Ovary (tissue), 9 donors: ENCODE results near the gene CDH22. TPM values are rescaled to one million over a fixed set of nuclear protein-coding genes. Genes with fewer than 3 reads are reported as not detected.

Experiments used
- DNase-seq, 5 donors: peaks; one replicate each; pipeline ENCODE4 v3.0.0-alpha.2; 2019 to 2020
- H3K27ac ChIP-seq, 2 donors: fragments of 200-600 bp; one replicate each; pipeline versions ENCODE4 v1.5.1 to v1.8.0; 2019 to 2022
- H3K27me3 ChIP-seq: fragments of 200-600 bp; one replicate; pipeline ENCODE4 v1.8.0; 2022
- H3K36me3 ChIP-seq: fragments of 200-600 bp; sonication (generic); one replicate; pipeline ENCODE4 v1.5.1; 2019
- H3K4me1 ChIP-seq: one replicate; pipeline ENCODE4 v1.8.1; 2013; ENCODE audit warnings: mild to moderate bottlenecking, moderate library complexity; ENCODE audit not compliant: insufficient read depth
- H3K4me3 ChIP-seq: fragments of 200-600 bp; sonication (generic); one replicate; pipeline ENCODE4 v1.5.1; 2017
- H3K9me3 ChIP-seq, 2 donors: fragments of 200-600 bp in 1 of 2; sonication (generic) in 1 of 2; one replicate each; pipeline versions ENCODE4 v1.5.1 to v1.8.1; 2013 to 2019; ENCODE audit warnings: mild to moderate bottlenecking in 1 of 2, moderate library complexity in 1 of 2
- CTCF ChIP-seq, 3 donors: fragments of 450-650 bp in 2 of 3; fragments of 200-600 bp in 1 of 3; IDR thresholded peaks; one replicate each; pipeline versions ENCODE4 v1.5.1 to v1.8.0; 2016 to 2022; ENCODE audit warnings: antibody characterized with exemption in 3 of 3, mild to moderate bottlenecking in 1 of 3
- EP300 ChIP-seq: sonication (generic); formaldehyde crosslinking; IDR thresholded peaks from one replicate; pipeline ENCODE4 v1.6.1; 2017; ENCODE audit warnings: antibody characterized with exemption
- POLR2A ChIP-seq: fragments of 450-650 bp; IDR thresholded peaks from one replicate; pipeline ENCODE4 v1.6.1; 2017; ENCODE audit warnings: antibody characterized with exemption, mild to moderate bottlenecking, moderate library complexity
- WGBS, 3 donors: extraction: QIAGEN DNeasy Blood & Tissue Kit in 1 of 3; methylation state at CpG; one replicate each; pipeline versions ENCODE4 v1.1.5 to v1.1.7; 2013 to 2017; 5-methylcytosine and 5-hydroxymethylcytosine counted together
- intact Hi-C, 4 donors: fragments of 100-400 bp; cut with DNase I; formaldehyde crosslinking; loops; one replicate each; pipeline versions ENCODE4 v1.11.0 to v1.15.1; 2022 to 2023
- polyA plus RNA-seq, 2 donors: library from polyadenylated mRNA; stranded (reverse); fragments of 200-250 nt in 1 of 2; fragments of 350-450 nt in 1 of 2; fragmentation: Illumina TruSeq in 1 of 2; extraction: RNeasy Lipid Tissue Mini Kit (QIAGEN cat#74804) in 1 of 2; gene quantifications; one replicate each; pipeline ENCODE4 v1.2.3, GENCODE V29; 2013 to 2014
- total RNA-seq, 7 donors: library from RNA; depleted of rRNA in 2 of 7; stranded (reverse); fragments of >200 nt in 2 of 7; fragmentation: NEBNext Ultra II Directional in 3 of 7; extraction: Animal tissue kit (Norgen Biotek cat#: 25700) in 3 of 7; gene quantifications; one replicate each; pipeline versions ENCODE4 v1.1.0 to v1.2.4, GENCODE V29; 2016 to 2023
- donor health status: DM: no; HTN: no; CAD: no; lungs with moderate emphysema.
- donor health status: DM: no; HTN: no; CAD: no.
- donor health status: Bipolar disorder and iron deficiency.
- donor health status: DM: yes; HTN: yes; CAD: no.
- donor health status: DM: no; HTN: no; CAD: no.
- donor health status: DM: yes; HTN: yes; CAD: no.

Gene CDH22
- total and polyA plus RNA-seq, 9 donors = 0.10 to 1.5 (median 0.36) TPM

- Histone ChIP-seq H3K9me3 (no peaks in the 10 kb centered on the region), H3K27ac (no peak overlapping the region), H3K4me1 (peaks cover 5% of the 10 kb centered on the region), H3K36me3 (no peaks in the 10 kb centered on the region), H3K4me3 (no peak overlapping the region), H3K27me3 (no peaks in the 10 kb centered on the region)
- no peak for DNase-seq
- 39 to 53% (median 39%) methylated on average over 4 of the region's 4 CpGs for WGBS, 3 donors
- intact Hi-C loops = loop anchor here in 3 of 4 donors (5.0 to 10.0 kb wide), 3 partner anchors 174 to 217 kb away; partner anchors contain the start of gene CDH22 (in 2 of the 3)
- TF ChIP-seq EP300 = no peak
- no peak for TF ChIP-seq CTCF (IDR thresholded peaks at IDR 0.05)
- TF ChIP-seq POLR2A = no peak
Measured at GRCh38 chr20:46130534-46130933, 177.8 kb downstream of the CDH22 start.

GRCh38 chr20:46129955-46130481 lies 178.3 kb downstream of the CDH22 start:
- Histone ChIP-seq H3K27me3 (no peaks in the 10 kb centered on the region), H3K27ac (no peak overlapping the region), H3K36me3 (no peaks in the 10 kb centered on the region), H3K9me3 (no peaks in the 10 kb centered on the region), H3K4me3 (no peak overlapping the region), H3K4me1 (peaks cover 5% of the 10 kb centered on the region)
- DNase-seq = no peak
- TF ChIP-seq CTCF (IDR thresholded peaks at IDR 0.05) (no peak), POLR2A (no peak), EP300 (no peak)
- intact Hi-C loops = loop anchor here in 3 of 4 donors (5.0 to 10.0 kb wide), 3 partner anchors 175 to 217 kb away; partner anchors contain the start of gene CDH22 (in 2 of the 3)
- WGBS, 3 donors = 20 to 25% (median 23%) methylated on average over 5 of the region's 5 CpGs

- Histone ChIP-seq H3K36me3 (no peaks in the 10 kb centered on the region), H3K27ac (no peak overlapping the region), H3K4me1 (peaks cover 5% of the 10 kb centered on the region), H3K27me3 (no peaks in the 10 kb centered on the region), H3K4me3 (no peak overlapping the region), H3K9me3 (no peaks in the 10 kb centered on the region)
- DNase-seq = peak in 1 of 5 donors; percentile 56
- peak in 1 of 3 donors; percentile 32 for TF ChIP-seq CTCF (IDR thresholded peaks at IDR 0.05)
- no peak for TF ChIP-seq POLR2A
- TF ChIP-seq EP300 = no peak
- intact Hi-C loops = no loop called here
- 30 to 34% (median 32%) methylated on average over 14 to 16 of the region's 16 CpGs for WGBS, 3 donors
Measured at GRCh38 chr20:46128310-46129151, 179.8 kb downstream of the CDH22 start.

- TF ChIP-seq EP300 (no peak), POLR2A (no peak), CTCF (IDR thresholded peaks at IDR 0.05) (no peak)
- WGBS, 3 donors = 74 to 81% (median 74%) methylated on average over 11 of the region's 11 CpGs
- intact Hi-C loops = no loop called here
- Histone ChIP-seq H3K27ac (no peak overlapping the region), H3K4me3 (no peak overlapping the region), H3K4me1 (peaks cover 2% of the 10 kb centered on the region), H3K27me3 (no peaks in the 10 kb centered on the region), H3K36me3 (no peaks in the 10 kb centered on the region), H3K9me3 (no peaks in the 10 kb centered on the region)
- no peak for DNase-seq
Measured at GRCh38 chr20:46127396-46128010, 180.8 kb downstream of the CDH22 start.
